ENCODE results near the gene SUV39H1.
"Not testable (repeated sequence)": the region's sequence is repeated elsewhere in the genome, so short reads cannot be mapped to it uniquely, and the experiment has no call there.

The SUV39H1 gene

GRCh38 chrX:48689208-48689920, 7.2 kb upstream of the SUV39H1 start:
- DNase-seq: no peak

DNA sequence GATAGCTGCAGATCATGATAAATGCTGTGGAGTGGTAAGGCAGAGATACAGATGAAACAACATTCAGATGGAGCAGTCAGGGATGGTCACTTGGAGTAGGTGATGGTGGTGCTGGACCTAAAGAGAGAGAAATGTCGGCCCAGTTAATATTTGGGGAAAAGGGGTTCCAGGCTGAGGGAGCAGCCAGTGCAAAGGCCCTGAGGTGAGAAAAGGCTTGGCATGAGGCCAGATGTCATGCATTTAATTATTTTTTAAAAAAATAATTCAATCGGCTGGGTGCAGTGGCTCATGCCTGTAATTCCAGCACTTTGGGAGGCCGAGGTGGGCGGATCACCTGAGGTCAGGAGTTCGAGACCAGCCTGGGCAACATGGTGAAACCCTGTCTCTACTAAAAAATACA, 4.8 kb upstream of the SUV39H1 start:
- not testable (repeated sequence) for DNase-seq

- no peak for DNase-seq
These were observed 1.6 kb upstream of the SUV39H1 start for GRCh38 chrX:48694776-48695533.

DNA sequence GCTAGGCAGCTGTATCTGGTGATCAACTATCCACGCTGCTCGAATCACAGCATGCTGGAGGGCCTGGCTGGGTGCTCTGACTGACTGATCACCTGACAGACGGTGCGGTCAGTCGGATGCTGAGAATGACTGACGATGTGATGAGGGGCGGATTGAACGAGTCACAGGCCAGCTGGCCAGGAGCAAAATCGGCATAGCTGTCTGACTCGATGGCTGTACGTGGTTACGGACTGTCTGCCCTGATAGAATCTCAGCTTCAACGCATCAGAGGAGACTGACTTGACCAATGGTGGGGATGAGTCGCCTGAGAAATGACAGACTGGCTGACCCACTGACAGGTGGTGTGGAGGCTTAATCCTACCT, 1.0 kb upstream of the SUV39H1 start:
- no peak for DNase-seq

DNA sequence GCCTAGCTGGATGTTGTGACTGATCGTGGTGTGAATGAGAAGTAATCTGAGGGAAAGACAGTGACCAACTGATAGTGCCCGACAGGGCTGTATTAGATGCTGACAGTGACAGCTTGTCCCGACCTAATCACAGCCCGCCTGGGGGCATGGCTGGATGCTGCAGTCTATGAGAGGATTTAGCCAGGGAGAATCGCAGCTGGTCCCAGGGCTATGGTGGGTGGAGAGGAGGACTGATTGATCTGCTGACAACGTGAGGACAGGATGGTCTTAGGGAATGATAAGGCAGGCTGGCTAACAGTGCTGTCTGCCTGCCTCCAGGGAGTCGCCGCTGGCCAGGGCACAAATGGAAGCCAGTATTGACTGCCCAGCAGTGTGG, 621 bp upstream of the SUV39H1 start:
- no peak for DNase-seq

GRCh38 chrX:48696909-48697727, 584 bp downstream of the SUV39H1 start:
- no peak for DNase-seq

DNA sequence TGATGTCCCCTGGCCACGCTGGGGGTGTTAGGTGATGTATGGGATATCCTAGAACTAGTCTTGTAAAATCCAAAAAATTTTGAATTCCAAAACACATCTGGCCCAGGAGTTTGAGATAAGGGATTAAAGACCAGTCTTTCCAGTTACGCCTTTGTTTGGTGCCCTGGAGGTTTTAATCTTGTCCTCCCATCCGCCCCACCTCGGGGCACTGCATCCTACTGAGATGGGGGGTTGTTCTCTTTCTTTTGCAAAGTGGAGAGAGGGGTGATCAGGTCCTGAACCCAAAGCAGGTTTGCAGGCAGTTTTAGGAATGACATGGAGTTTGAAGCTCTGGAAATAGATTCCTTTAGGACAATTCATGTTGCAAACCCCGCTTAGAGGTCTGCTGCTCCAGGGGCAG, 1.8 kb downstream of the SUV39H1 start:
- no peak for DNase-seq

- DNase-seq: no peak
These were observed 3.7 kb downstream of the SUV39H1 start for GRCh38 chrX:48700246-48700645.

DNA sequence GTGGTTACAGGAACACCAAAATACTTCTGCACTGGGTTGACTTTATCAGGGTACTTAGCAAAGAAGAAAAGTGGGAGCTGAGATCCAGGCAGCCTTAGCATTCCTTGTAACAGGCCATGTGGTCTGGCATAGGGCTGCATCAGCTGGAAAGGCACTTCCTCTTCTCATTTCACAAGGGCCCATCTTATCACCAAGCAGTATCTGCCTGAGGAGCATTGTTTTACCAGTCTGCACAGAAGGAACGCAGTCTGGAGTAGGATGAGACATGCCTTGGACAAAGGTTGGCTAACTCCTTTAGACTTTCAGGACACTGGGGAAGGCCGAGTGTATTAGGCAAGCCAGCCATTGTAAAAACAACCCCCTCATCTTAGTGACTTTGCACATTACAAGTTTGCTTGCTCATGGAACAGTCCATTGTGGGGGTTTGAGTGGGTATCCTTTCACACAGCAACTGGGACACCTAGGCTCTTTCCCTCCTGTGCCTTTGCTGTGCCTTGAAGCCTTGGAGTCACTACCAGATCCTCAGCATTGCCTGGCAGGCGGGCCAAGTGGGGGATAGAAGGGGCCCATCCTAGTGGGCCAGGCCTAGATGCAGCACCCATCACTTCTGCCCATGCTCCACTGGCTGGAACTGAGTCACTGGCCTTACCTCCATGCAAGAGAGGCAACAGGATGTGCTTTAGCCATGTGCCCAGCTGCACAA, 4.6 kb downstream of the SUV39H1 start:
- no peak for DNase-seq

DNA sequence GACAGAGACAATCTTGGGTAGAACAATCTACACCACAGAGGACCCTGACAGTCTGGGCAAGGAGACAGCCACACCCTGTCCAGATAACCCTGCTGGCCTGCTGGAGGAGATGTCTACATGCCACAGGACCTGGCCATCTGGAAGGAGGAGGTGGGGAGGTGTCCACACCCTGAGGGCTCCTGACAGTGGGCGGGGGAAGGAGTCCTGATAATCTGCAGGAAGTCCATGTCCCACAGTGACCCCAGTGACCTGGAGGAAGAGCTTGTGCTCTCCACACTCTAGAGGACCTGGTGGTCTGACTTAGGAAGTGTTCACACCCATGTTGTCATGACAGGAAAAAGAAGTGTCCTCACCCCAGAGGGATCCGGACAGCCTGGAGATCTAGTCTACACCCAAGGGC, 5.5 kb downstream of the SUV39H1 start:
- DNase-seq: no peak

GRCh38 chrX:48702716-48703115, 6.2 kb downstream of the SUV39H1 start:
- no peak for DNase-seq

DNA sequence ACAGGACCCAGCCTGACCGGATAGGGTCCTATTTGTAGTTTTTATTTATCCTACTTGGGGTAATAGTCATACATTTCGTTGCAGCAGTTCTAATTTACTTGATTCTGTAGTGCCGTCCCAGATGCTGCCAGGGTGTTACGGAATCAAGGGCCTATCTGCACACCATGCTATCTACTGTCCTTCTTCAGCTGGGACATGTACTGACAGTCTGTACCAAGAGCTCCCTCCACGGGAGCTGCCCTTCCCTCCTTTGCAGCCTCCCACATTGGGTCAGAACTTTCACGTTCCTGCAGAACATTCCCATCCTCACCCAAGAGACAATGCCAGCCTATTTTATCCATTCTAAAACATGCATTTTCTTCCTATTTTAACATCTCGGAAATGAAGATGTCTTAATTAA, 6.7 kb downstream of the SUV39H1 start:
- no peak for DNase-seq

DNA sequence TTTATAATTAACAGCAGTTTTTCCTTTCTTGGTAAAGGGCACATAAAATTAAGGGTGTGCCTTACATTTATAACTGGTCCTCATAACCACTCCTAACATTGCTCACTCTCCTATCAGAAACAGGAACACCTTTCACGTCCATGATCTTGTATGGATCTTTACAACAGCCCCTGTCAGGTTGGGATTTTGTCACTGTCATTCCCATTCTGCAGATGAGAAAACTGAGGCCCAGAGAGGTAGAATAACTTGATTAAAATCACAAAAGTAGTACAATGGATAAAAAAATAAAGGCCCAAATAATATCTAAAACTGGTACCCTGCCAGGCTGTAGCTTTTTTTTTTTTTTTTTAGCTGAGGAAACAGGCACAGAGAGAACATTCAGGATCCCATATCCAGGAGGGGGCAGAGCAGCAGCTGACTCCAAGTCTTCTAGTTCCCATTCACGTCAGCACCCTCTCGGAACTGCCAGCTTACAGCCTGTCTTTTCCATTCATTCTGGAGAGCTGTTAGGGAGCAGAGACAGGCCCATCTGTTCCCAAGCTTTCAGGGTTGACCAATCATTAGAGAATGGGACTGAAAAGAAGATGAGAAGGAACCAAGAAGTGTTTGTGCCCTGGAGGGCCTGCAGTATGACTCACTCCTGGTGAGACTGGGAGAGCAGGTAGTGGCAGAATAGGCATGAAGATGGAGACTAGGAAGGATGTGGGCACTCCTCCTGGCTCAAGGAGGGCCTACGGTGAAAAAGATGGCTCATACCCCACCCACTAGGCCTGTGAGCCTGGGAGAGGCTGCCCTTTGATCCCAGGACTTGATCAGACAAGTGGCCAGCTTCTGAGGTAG, 7.3 kb downstream of the SUV39H1 start:
- no peak for DNase-seq

- DNase-seq: no peak
These were observed 9.3 kb downstream of the SUV39H1 start for GRCh38 chrX:48705871-48706270.

- DNase-seq: no peak
These were observed 13.1 kb downstream of the SUV39H1 start for GRCh38 chrX:48709522-48710112.

- DNase-seq: no peak
These were observed 14.8 kb downstream of the SUV39H1 start for GRCh38 chrX:48711162-48711928.

DNA sequence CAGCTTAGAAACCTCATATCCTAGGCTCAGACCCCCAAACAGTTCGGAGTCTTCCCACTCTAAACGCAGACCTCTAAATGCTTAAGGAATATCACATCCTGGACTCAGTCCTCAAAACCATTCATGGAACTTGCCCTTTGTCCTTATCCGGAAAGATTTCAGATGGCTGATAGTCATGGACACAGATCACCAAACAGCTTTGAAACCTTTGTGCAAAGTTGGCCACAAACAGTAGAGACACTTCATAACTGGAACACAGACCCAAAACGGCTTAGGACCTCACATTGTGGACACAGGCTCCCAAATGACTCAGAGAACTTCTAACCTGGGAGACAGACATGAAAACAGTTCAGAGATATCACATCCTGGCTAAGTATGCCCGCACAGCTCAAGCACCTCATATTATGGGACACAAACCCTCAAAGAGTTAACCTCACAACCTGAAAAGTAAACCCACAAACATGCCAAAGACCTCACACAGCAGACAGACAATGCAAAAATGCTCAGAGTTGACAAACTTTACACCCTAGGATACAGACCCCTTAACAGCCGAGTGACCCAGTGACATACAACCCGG, 15.5 kb downstream of the SUV39H1 start:
- no peak for DNase-seq

- DNase-seq: no peak
These were observed 17.3 kb downstream of the SUV39H1 start for GRCh38 chrX:48713847-48714246.

DNA sequence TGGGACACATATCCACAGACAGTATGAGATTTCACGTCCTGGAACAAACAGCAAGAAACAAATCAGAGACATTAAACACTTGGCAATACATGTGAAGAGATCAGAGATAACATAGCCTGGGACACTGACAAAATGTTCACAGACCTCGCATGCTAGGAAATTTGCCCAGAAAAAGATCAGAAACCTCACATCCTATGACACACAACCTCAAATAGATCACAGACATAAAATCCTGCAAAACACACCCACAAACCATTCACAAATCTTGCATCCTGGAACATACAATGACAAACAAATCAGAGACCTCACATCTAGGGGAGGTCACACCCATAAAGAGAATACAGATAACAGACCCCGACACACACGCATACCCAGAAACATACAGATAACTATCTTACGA, 18.0 kb downstream of the SUV39H1 start:
- DNase-seq: no peak

DNA sequence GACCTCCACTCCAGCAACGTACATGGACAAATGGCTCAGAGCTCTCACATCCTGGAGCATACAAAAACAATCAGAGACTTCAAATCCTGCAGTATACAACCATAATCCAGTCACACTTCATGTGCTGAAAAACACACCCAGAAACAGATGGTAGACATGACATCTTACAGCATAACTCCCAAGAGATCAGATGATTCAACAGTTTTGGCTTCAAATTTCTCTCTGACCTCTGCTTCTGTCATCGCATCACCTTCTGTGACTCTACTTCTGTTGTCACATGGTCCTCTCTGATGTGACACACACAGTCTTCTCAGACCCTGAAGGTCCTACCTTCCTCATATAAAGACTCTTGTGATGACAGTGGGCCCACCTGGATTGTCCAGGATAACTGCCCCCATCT, 18.5 kb downstream of the SUV39H1 start:
- DNase-seq: no peak
